Osteoblast (primary cell): Measurements from ENCODE around the gene YES1. TPM values are rescaled to one million over a fixed set of nuclear protein-coding genes. Genes with fewer than 3 reads are reported as not detected.
A peak's percentile ranks its signal among the peaks of the same experiment; 100 is the strongest.

Experiments used
- DNase-seq: peaks from one replicate; pipeline ENCODE4 v3.0.0; 2011; ENCODE audit warnings: low spot score, mixed read lengths; ENCODE audit not compliant: insufficient read length; ENCODE audit errors: missing footprints
- H2AFZ ChIP-seq: 2 replicates; pipeline ENCODE4 v1.6.0; 2011; ENCODE audit warnings: mild to moderate bottlenecking, low read length
- H3K27ac ChIP-seq: 2 replicates; pipeline ENCODE4 v1.5.1; 2011; ENCODE audit warnings: mild to moderate bottlenecking, low read depth, low read length, moderate library complexity
- H3K27me3 ChIP-seq: 2 replicates; pipeline ENCODE4 v1.6.0; 2012; ENCODE audit warnings: mild to moderate bottlenecking, control low read depth, inconsistent platforms, low read length, moderate library complexity; ENCODE audit not compliant: insufficient read depth
- H3K36me3 ChIP-seq: 2 replicates; pipeline ENCODE4 v1.5.1; 2011; ENCODE audit warnings: mild to moderate bottlenecking, low read length, control low read depth, moderate library complexity; ENCODE audit not compliant: insufficient read depth
- H3K4me1 ChIP-seq: 2 replicates; pipeline ENCODE4 v1.5.1; 2011; ENCODE audit warnings: mild to moderate bottlenecking, low read length, control low read depth, moderate library complexity; ENCODE audit not compliant: insufficient read depth
- H3K4me2 ChIP-seq: 2 replicates; pipeline ENCODE4 v1.6.0; 2011; ENCODE audit warnings: mild to moderate bottlenecking, low read length; ENCODE audit not compliant: insufficient read depth
- H3K4me3 ChIP-seq: fragments of 200-600 bp; sonication (generic); 3 replicates; pipeline ENCODE4 v1.5.1; 2012; ENCODE audit warnings: mild to moderate bottlenecking, low read length, inconsistent platforms; ENCODE audit not compliant: insufficient read depth
- H3K79me2 ChIP-seq: 2 replicates; pipeline ENCODE4 v1.6.0; 2012; ENCODE audit warnings: mild to moderate bottlenecking, low read length, control low read depth, inconsistent platforms; ENCODE audit not compliant: insufficient read depth
- H3K9me3 ChIP-seq: 2 replicates; pipeline ENCODE4 v1.5.1; 2011; ENCODE audit warnings: low read depth, low read length, control low read depth
- H4K20me1 ChIP-seq: 2 replicates; pipeline ENCODE4 v1.6.0; 2012; ENCODE audit warnings: mild to moderate bottlenecking, low read length, control low read depth; ENCODE audit not compliant: insufficient read depth
- CTCF ChIP-seq: IDR thresholded peaks from 2 replicates; pipeline ENCODE4 v1.5.1; 2011; ENCODE audit warnings: mild to moderate bottlenecking, low read depth, low read length, moderate library complexity; ENCODE audit errors: extremely low read depth
- total RNA-seq: library from RNA; depleted of rRNA; stranded (reverse); fragments of >200 nt; gene quantifications from 2 replicates; pipeline ENCODE4 v1.2.3, GENCODE V29; 2012

YES1 gene
- total RNA-seq, 1 donor, result 99.5 TPM

GRCh38 chr18:715626-716025 is 96.4 kb downstream of the YES1 start:
- Histone ChIP-seq H3K9me3 (no peaks in the 10 kb centered on the region), H4K20me1 (peaks cover 1% of the 10 kb centered on the region), H3K36me3 (no peaks in the 10 kb centered on the region), H3K27ac (peak overlapping the region; percentile 72), H2AFZ (no peak overlapping the region), H3K27me3 (no peaks in the 10 kb centered on the region), H3K4me1 (peaks cover 22% of the 10 kb centered on the region), H3K4me3 (no peak overlapping the region), H3K79me2 (peaks cover 9% of the 10 kb centered on the region), H3K4me2 (peak overlapping the region; percentile 5)
- no peak for TF ChIP-seq CTCF
- no peak for DNase-seq

- Histone ChIP-seq H3K4me3 (peak overlapping the region; percentile 78), H3K36me3 (peaks cover 6% of the 10 kb centered on the region), H3K4me2 (peak overlapping the region; percentile 75), H4K20me1 (peaks cover 8% of the 10 kb centered on the region), H3K79me2 (peaks cover 34% of the 10 kb centered on the region), H2AFZ (peak overlapping the region; percentile 82), H3K4me1 (peaks cover 22% of the 10 kb centered on the region), H3K27ac (peak overlapping the region; percentile 69), H3K27me3 (no peaks in the 10 kb centered on the region), H3K9me3 (no peaks in the 10 kb centered on the region)
- DNase-seq, result no peak
- TF ChIP-seq CTCF, result no peak
Measured at GRCh38 chr18:713135-713490, 98.9 kb downstream of the YES1 start.

GRCh38 chr18:712401-713134 is 99.5 kb downstream of the YES1 start, which contains the start of gene ENOSF1:
Gene ENOSF1 (minus strand): TSS chr18:712630. CDS start chr18:712587, 43 bp downstream.
- no peaks in the 10 kb centered on the region for H3K27me3 ChIP-seq
- TF ChIP-seq CTCF, result peak; percentile 54
- peak within 1 kb of the TSS; percentile 78 for H3K4me3 ChIP-seq
- H3K36me3 ChIP-seq, result peaks cover 6% of the 10 kb centered on the region
- peak within 1 kb of the TSS; percentile 94 for H3K27ac ChIP-seq
- H4K20me1 ChIP-seq, result peaks cover 8% of the 10 kb centered on the region
- H2AFZ ChIP-seq, result peak within 1 kb of the TSS; percentile 82
- no peaks in the 10 kb centered on the region for H3K9me3 ChIP-seq
- H3K4me2 ChIP-seq, result peak within 1 kb of the TSS; percentile 98
- DNase-seq, result peak; percentile 97
- H3K79me2 ChIP-seq, result peaks cover 36% of the 10 kb centered on the region
- peaks cover 22% of the 10 kb centered on the region for H3K4me1 ChIP-seq

- H2AFZ ChIP-seq, result peak overlapping the region; percentile 78
- peaks cover 22% of the 10 kb centered on the region for H3K4me1 ChIP-seq
- H3K79me2 ChIP-seq, result peaks cover 39% of the 10 kb centered on the region
- H3K4me2 ChIP-seq, result peak overlapping the region; percentile 98
- H4K20me1 ChIP-seq, result peaks cover 8% of the 10 kb centered on the region
- peaks cover 6% of the 10 kb centered on the region for H3K36me3 ChIP-seq
- no peaks in the 10 kb centered on the region for H3K9me3 ChIP-seq
- peak; percentile 81 for DNase-seq
- H3K4me3 ChIP-seq, result peak overlapping the region; percentile 78
- H3K27me3 ChIP-seq, result no peaks in the 10 kb centered on the region
- no peak for TF ChIP-seq CTCF
- peak overlapping the region; percentile 94 for H3K27ac ChIP-seq
Measured at GRCh38 chr18:711657-712400, 100.2 kb downstream of the YES1 start.
